IPS DF 4.7 (cell line): Measurements from ENCODE around the gene LRRC8B.

Experiments
- DNase-seq: peaks from one replicate; pipeline ENCODE4 v3.0.0-alpha.2; 2013; ENCODE audit warnings: low spot score; ENCODE audit errors: extremely low read depth

The LRRC8B gene

DNA sequence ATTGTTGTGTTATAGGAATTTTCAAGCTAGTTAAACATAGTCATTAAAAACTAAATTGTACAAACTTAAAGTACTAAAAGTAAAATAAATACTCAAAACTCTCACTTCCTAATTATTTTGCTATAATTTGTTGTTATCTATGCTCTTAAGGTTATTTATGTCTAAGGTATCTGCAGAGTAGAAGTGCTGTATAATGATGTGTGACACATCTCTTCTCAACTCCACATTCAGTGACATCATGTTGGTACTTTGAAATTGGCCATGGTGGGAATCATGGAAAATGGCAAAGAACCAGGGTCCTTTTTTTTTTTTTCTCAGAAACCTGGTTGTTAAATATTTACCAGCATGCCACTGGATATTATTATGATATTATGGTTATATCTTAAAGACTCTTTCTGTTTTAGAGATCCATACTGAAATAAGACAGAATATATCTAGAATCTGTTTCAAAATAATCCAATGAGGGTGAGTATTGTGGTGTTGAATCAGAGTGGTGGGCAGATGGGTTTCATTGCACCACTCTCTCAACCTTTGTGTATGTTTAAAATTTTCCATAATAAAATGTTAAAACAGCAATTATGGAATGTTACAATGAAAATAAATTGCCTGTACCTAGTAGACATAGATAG, 22.4 kb downstream of the LRRC8B start:
- DNase-seq = no peak

- no peak for DNase-seq
Measured at GRCh38 chr1:89547563-89548116, 23.0 kb downstream of the LRRC8B start.

DNA sequence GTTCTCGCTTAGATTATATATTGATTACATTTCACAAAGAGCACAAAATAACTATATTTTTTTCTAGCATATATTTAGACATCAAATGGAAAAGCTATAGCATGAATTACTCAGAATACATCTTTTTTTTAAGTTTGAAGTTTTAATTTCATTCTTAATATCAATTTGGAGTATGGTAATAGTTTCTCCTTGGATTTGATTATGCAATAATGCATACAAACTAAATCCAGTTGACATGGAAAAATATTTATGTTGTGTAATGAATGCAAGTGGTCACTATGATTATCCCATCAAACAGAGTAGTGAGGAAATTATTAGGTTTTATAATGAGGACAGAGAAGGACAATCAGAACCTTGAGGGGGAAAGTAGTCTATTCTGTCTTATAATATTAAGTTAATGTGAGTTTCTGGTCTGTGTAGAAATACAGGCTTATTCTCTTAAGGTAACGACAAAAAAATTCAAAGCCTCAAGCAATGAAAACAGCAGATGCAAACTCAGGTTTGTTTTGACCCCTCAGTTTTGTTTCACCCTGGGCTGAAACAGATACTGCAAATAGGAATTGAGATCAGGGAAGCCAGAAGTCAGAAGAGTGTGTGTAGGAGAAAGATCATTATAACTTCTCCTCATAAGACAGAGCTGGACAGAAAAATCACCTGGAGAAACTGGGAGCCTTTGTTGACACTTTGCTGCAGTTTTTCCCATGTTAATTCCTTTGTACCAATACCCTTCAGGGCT, 23.7 kb downstream of the LRRC8B start:
- no peak for DNase-seq

DNA sequence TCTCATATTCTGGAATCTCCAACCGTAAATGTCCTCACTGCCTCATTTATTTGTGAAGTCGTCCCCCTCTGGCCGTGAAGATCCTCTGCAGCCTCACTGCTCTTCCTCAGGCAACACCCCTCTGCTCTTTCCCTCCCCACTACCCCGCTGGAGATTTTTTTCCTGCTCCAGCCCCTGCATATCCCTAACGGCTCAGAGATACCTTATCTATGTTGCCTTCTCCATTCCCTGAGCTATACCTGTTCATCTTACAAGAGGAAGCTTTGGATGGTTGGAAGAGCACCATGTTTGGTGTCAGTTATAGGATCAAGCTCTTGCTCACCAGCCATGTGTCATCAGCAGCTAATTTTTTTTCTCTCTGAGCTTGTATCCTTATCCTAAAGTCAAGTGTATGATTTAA, 26.4 kb downstream of the LRRC8B start:
- no peak for DNase-seq

DNA sequence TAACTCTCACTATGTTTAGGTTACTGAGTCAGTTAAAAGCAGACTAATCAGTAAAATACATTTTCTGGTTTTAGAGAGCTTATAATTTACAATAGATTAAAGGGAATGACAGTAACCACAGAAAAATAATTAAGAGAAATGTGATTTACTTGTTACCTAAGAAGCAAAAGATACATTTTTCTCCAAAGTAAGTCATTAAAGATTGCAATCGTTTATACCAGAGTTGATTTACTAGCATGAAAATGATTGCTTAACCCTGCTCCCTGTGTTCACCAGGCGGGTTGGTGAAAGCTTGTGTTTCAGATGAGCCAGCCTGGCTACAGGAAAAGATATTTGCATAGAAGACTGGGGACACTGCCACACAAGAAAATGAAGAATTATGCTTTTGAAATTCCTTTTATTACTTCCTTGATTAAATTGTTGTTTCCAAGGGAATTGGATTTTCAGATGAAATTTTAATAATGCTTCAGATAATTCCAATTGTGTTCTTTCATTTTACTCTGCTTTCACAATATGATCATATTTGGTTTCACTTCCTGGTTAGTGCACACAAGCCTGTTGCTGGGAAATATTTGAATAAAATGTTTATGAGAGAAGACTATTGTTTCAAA, 27.9 kb downstream of the LRRC8B start:
- DNase-seq = no peak

DNA sequence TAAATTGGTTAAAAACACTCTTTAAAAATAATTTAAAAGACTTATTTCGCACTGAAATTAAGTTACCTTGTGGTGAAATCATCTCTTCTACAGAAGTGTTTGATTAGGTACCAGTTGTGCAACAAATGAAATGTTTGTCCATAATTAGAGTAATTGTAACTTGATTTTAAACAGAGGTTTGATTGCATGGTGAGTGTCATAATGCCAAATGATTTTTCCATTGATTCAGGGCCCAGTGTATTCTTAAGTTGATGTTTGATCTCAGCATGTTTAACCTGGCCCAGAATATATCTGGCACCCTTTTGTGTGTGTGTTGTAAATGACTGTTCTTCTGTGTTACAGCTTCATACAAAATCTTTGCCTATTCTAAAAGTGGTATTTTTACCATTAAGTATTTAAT, 28.5 kb downstream of the LRRC8B start:
- DNase-seq = no peak

GRCh38 chr1:89555550-89555949, 30.9 kb downstream of the LRRC8B start:
- DNase-seq = no peak

DNA sequence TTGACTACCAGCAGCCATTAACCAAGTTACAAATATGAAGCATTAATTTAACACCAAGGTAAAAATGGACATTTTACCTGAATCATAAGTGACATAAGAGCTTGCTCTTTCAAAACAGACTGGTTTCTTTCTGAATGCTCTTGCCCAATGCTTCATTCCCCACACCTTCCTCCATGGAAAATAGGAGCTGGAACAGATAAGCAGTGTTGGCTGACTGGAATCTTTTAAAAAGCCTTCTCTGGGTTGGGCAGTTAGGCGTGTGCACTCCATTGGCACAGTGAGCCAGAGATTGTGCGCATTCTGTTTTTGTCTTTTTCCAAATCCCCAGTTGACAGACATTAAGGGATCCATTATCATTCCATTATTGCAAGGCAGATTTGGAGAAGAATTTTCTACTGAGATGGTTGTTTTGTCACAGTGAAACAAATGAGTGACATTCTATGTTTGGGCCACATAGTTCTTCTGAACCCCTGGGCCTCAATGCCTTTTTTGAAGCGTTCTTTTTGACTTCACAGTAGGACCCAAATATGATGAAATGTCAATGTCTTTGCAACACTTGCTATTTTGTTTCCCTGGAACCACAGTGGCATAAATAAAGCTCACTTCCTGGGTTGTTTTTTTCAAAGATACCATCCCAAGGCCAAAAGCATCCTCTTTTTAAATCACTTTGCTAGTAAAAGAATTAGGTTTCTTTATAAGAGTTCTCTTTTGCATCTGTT, 32.3 kb downstream of the LRRC8B start:
- no peak for DNase-seq

DNA sequence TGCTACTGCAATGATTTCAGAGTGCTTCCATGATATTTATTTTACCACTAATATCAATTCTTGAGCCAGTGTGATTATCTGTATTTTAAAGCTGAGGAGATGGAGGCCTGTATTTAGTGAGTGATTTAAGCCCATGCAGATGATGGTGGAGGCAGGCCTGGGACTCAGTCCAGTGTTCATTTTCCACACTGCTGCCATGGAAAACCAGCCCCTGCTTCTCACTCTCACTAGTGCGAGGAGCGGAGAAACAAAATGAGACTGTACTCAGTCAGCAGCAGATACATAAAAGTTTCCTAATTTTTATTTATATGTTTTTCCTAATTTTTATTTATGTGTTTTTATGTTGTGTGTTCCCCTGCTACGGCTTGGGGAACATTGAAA, 32.8 kb downstream of the LRRC8B start:
- no peak for DNase-seq

DNA sequence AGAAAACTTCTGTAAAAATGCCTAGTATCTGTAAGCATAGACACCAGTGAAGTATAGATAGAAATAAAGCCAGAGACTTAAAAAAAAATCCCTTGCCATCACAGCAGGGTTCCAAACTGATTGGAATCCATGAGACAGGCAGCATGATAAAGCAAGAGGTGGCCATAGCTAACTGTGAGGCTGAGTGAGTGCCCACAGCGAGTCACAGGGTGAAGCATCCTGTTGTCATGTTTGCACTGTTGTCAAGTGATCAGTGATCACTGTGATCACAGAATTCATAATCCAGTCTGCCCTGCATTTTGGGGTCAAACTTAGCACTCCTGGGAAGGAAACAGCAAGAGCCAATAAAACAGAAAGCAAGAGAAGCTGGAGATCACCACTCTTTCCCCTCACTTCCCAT, 33.3 kb downstream of the LRRC8B start:
- no peak for DNase-seq

DNA sequence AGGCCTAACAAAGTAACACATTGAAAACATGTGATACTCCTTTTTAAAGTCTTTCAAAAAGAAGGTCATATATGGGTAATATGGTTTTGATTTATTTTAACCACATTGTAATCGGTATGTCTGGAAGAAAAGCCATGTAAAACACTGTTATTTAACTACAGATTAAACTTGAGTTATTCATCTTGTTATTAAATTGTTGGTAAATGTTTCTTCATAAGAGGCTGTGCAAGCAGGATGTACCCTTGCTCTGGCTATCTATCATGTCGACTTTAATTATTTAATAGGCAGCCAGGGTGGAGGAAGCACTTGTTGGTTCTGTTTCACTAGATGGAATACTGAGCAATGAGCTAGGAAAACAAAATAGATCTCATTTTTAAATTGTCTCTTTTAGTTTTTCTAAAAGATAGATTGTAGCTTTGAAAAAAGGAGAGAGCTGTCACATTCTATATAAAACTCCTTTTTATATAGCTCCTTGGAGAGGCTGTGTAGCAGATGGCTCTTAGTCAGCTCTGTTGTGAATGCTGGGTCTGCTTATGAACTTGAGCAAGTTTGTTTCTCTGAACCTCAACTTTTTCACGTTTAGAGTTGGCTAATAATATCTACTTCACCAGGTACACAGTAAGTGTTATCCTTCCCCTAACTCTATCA, 39.5 kb downstream of the LRRC8B start:
- no peak for DNase-seq

DNA sequence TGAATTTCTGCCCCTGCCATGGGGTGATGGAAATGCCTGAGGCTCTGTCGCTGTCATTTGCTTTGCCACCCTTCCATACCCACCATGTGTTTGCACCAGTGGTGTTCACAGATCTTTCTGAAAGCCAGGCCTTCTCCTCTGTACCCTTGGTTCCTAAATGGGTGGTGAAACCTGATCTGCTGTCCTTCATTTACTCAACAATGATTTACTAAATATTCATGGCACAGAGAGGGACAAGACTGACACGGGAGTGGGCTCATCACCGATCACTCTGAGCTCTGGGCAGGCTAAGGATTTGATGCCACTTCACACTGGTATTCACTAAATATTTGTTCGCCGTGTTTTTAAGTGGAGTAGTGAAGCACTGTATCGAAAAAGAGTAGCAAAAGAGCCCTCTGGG, 40.9 kb downstream of the LRRC8B start:
- DNase-seq = no peak

DNA sequence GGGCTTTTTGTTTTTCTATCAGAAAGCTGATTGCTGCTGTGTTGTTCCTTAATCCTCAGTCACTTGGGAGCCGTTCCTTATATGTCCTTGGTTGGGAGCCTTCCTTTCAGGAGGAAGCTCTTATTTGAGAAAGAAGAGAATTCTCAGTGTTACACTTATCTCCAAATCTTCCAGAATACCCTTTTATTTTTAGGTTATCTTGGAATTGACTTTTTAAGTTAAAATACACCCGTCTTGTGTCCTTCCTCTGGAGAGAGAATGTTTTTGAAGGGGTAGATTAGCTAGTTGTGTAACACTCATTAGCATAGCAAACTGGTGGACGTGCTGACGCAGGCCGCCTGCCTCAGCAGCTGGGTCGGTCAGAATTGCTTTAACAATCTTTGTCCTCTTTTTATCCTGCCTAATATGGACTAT, 42.1 kb downstream of the LRRC8B start:
- no peak for DNase-seq

GRCh38 chr1:89567797-89568196, 43.2 kb downstream of the LRRC8B start:
- DNase-seq = no peak

GRCh38 chr1:89573410-89573809, 48.8 kb downstream of the LRRC8B start:
- no peak for DNase-seq

DNA sequence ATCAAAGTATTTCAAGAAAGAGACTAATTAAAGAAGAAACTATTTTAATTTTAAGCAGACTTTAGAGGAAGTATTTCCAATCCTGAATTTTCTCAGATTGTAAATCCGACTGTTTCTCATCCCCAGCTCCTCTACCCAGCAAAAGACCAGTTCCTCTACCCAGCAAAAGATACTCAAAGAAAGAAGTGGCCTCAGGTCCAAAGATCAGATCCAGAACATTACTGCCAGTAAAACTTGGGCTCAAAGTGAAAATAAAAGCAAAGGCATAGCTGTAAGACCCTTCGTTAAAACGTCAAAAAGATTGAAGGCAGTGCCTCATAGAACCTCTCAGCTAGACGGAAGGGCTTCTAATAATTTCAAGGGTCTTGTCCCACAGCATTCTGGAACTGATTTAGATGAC, 50.0 kb downstream of the LRRC8B start:
- DNase-seq = no peak

DNA sequence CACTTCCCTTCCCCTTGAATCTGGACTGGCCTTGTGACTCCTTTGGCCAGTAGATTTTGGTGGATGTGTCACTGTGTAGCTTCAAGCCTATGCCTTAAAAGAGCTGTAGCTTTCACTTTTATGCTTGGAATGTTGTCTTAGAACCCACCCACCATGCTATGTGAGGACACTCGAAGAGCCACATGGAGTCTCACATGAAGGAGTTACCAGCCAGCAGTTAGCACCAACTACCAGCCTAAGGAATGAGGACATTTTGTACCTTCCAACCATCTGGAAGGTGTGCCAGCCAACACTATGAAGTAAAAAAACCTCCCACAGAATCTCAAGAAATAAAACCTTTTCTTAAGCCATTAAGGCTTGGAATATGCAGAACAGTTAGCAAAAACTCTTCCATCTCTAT, 50.6 kb downstream of the LRRC8B start:
- no peak for DNase-seq

DNA sequence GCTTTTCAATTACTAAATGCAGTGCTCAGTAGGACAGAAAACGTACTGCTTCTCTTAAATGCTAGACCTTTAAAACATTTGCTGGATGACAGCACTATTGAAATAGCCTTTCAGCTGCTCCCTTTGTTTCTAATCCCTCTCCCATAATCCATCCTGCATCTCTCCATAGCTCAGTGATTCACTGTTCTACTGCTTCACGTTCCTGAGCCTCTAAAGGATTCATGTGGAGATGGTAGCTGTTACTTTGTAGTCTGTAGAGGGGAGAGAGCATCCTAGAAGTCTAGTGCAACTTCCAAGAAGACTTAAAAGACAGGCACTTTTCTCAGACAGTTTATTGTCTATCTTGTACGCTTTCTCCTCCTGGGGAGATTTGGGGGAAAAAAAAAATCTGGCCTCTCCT, 51.4 kb downstream of the LRRC8B start:
- no peak for DNase-seq

DNA sequence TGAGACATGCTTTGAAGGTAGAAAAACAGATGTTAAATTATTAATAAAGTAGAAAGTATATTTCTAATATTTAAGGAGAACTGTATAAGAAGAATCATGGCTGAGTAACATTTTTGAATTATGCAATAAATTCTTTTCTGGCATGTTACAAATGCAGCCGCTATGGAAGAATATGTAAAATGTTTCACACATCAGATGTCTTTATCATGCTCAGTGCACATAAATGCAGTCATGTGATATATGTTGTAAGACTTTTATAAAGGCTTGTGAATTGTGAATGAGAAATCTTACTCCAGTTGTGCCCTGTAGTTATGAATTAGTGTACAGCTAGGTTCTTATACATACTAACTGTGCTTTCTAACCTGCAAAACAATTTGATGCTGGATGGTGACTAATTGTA, 53.5 kb downstream of the LRRC8B start:
- DNase-seq = no peak

- DNase-seq = no peak
Measured at GRCh38 chr1:89578946-89579684, 54.5 kb downstream of the LRRC8B start.

- no peak for DNase-seq
Measured at GRCh38 chr1:89580036-89580435, 55.4 kb downstream of the LRRC8B start.
